Kidney (tissue), 14 donors: ENCODE results near the gene PCYT2. TPM values are rescaled to one million over a fixed set of nuclear protein-coding genes. Genes with fewer than 3 reads are reported as not detected.
A peak's percentile ranks its signal among the peaks of the same experiment; 100 is the strongest.

Experiments
- DNase-seq, 5 donors: peaks; one replicate each; pipeline ENCODE4 v3.0.0-alpha.2; 2013 to 2020
- FAIRE-seq: peaks from 2 replicates; lab custom pipeline; 2012; peaks lifted over from hg19 to GRCh38; lab: Jason Lieb, UNC
- H3K27ac ChIP-seq, 2 donors: one replicate each; pipeline ENCODE4 v1.7.0; 2013; ENCODE audit warnings: low read depth in 2 of 2, low read length in 2 of 2, inconsistent platforms in 1 of 2
- H3K27me3 ChIP-seq: one replicate; pipeline ENCODE4 v1.7.1; 2013; ENCODE audit warnings: low read length, inconsistent platforms; ENCODE audit not compliant: control insufficient read depth, insufficient read depth
- H3K36me3 ChIP-seq, 3 donors: one replicate each; pipeline versions ENCODE4 v1.7.0 to v1.7.1; 2013; ENCODE audit warnings: low read length in 3 of 3, control low read depth in 1 of 3, inconsistent platforms in 1 of 3; ENCODE audit not compliant: insufficient read depth in 3 of 3, control insufficient read depth in 2 of 3
- H3K4me1 ChIP-seq, 3 donors: one replicate each; pipeline versions ENCODE4 v1.7.0 to v1.7.1; 2013; ENCODE audit warnings: low read length in 3 of 3, inconsistent platforms in 1 of 3, low read depth in 1 of 3; ENCODE audit not compliant: control insufficient read depth in 2 of 3, insufficient read depth in 2 of 3
- H3K4me3 ChIP-seq, 3 donors: one replicate each; pipeline versions ENCODE4 v1.7.0 to v1.8.1; 2013; ENCODE audit warnings: low read length in 3 of 3, control low read depth in 1 of 3, inconsistent platforms in 1 of 3
- H3K9ac ChIP-seq, 3 donors: one replicate each; pipeline versions ENCODE4 v1.7.0 to v1.7.1; 2013; ENCODE audit warnings: low read length in 3 of 3, control low read depth in 1 of 3, inconsistent platforms in 1 of 3
- H3K9me3 ChIP-seq, 3 donors: one replicate each; pipeline versions ENCODE4 v1.7.0 to v1.7.1; 2013; ENCODE audit warnings: low read length in 3 of 3, control low read depth in 1 of 3, inconsistent platforms in 1 of 3; ENCODE audit not compliant: control insufficient read depth in 2 of 3, insufficient read depth in 1 of 3
- CTCF ChIP-seq: IDR thresholded peaks from 3 replicates; pipeline ENCODE4 v1.5.1; 2012; ENCODE audit warnings: mild to moderate bottlenecking, moderate library complexity, borderline replicate concordance; ENCODE audit not compliant: insufficient read depth; ENCODE audit errors: extremely low read depth
- intact Hi-C: fragments of 100-400 bp; cut with DNase I; formaldehyde crosslinking; loops from one replicate; pipeline ENCODE4 v1.11.1; 2022
- polyA plus RNA-seq: library from polyadenylated mRNA; stranded (reverse); fragments of 350-450 nt; fragmentation: Illumina TruSeq; extraction: RNeasy Lipid Tissue Mini Kit (QIAGEN cat#74804); gene quantifications from one replicate; pipeline ENCODE4 v1.2.3, GENCODE V29; 2014; ENCODE audit warnings: low read depth, low replicate concordance; ENCODE audit not compliant: insufficient read depth
- total RNA-seq: library from RNA; stranded (reverse); fragmentation: NEBNext Ultra II Directional; extraction: Animal tissue kit (Norgen Biotek cat#: 25700); gene quantifications from one replicate; pipeline ENCODE4 v1.2.1, GENCODE V29; 2021
- donor health status: control.
- donor health status: control.
- donor health status: control.
- donor health status: control.
- donor health status: control.
- donor health status: DM: yes; HTN: yes; CAD: no.
- donor health status: Normal renal cell carcinoma (clear cell type).

PCYT2 gene
- total and polyA plus RNA-seq, 2 donors from 2014 or later, result 28.4 to 104 TPM

- Histone ChIP-seq H3K9me3 (no peaks in the 10 kb centered on the region), H3K36me3 (peaks cover 0 to 38% (median 30%) of the 10 kb centered on the region in 3 donors), H3K27ac (peak within 1 kb of the TSS in 1 of 2 donors; percentile 43), H3K4me1 (peaks cover 0 to 16% (median 8%) of the 10 kb centered on the region in 3 donors), H3K4me3 (peak within 1 kb of the TSS; percentile 39 to 73 (median 72)), H3K27me3 (no peaks in the 10 kb centered on the region), H3K9ac (peak within 1 kb of the TSS; percentile 5 to 67 (median 19))
- intact Hi-C loops, result no loop called here
- DNase-seq, result peak; percentile 84 to 94 (median 90)
- FAIRE-seq, result no peak
- TF ChIP-seq CTCF, result no peak
These were observed 6.5 kb upstream of the PCYT2 start, which contains the start of gene SIRT7 for GRCh38 chr17:81917565-81918332. TSS of gene SIRT7 (minus strand) at chr17:81918176. CDS start at chr17:81918131, 45 bp downstream.

- peak overlapping the region in 1 of 3 donors; percentile 73 for H3K4me3 ChIP-seq
- intact Hi-C loops, result no loop called here
- H3K4me1 ChIP-seq, result peaks cover 0 to 11% (median 8%) of the 10 kb centered on the region in 3 donors
- no peaks in the 10 kb centered on the region for H3K9me3 ChIP-seq
- DNase-seq, result no peak
- no peak overlapping the region for H3K9ac ChIP-seq
- FAIRE-seq, result no peak
- peaks cover 0 to 35% (median 29%) of the 10 kb centered on the region in 3 donors for H3K36me3 ChIP-seq
- no peak overlapping the region for H3K27ac ChIP-seq
- no peaks in the 10 kb centered on the region for H3K27me3 ChIP-seq
- TF ChIP-seq CTCF, result no peak
These were observed 5.2 kb upstream of the PCYT2 start for GRCh38 chr17:81916234-81917001.

GRCh38 chr17:81915331-81915730, 4.1 kb upstream of the PCYT2 start:
- Histone ChIP-seq H3K27ac (no peak overlapping the region), H3K9ac (no peak overlapping the region), H3K27me3 (no peaks in the 10 kb centered on the region), H3K36me3 (peaks cover 0 to 35% (median 29%) of the 10 kb centered on the region in 3 donors), H3K4me3 (no peak overlapping the region), H3K9me3 (no peaks in the 10 kb centered on the region), H3K4me1 (peaks cover 0 to 10% (median 8%) of the 10 kb centered on the region in 3 donors)
- no peak for TF ChIP-seq CTCF
- DNase-seq (no peak), FAIRE-seq (no peak)
- intact Hi-C loops, result no loop called here
